DMS153 (cell line): ENCODE measurements around the gene CLASP2.

ENCODE experiments used
- DNase-seq: peaks from one replicate; lab custom pipeline; 2025; lab: John Stamatoyannopoulos, UW

The CLASP2 gene

GRCh38 chr3:33636125-33636850 lies 81.8 kb downstream of the CLASP2 start:
- peak; percentile 12 for DNase-seq

GRCh38 chr3:33634262-33634661 lies 83.8 kb downstream of the CLASP2 start:
- DNase-seq = no peak

- no peak for DNase-seq
Measured at GRCh38 chr3:33629219-33629618, 88.8 kb downstream of the CLASP2 start.

- no peak for DNase-seq
Measured at GRCh38 chr3:33624756-33625155, 93.3 kb downstream of the CLASP2 start.

GRCh38 chr3:33613041-33613440 lies 105.0 kb downstream of the CLASP2 start:
- DNase-seq = no peak

- DNase-seq = no peak
Measured at GRCh38 chr3:33612607-33613006, 105.4 kb downstream of the CLASP2 start.

- no peak for DNase-seq
Measured at GRCh38 chr3:33602829-33603228, 115.2 kb downstream of the CLASP2 start.

GRCh38 chr3:33597257-33597689 lies 120.8 kb downstream of the CLASP2 start:
- DNase-seq = no peak

GRCh38 chr3:33592999-33593398 lies 125.1 kb downstream of the CLASP2 start:
- DNase-seq = no peak

GRCh38 chr3:33590541-33590940 lies 127.5 kb downstream of the CLASP2 start:
- DNase-seq = no peak

GRCh38 chr3:33586402-33586801 lies 131.7 kb downstream of the CLASP2 start:
- DNase-seq = no peak

- no peak for DNase-seq
Measured at GRCh38 chr3:33582234-33582633, 135.8 kb downstream of the CLASP2 start.

- no peak for DNase-seq
Measured at GRCh38 chr3:33581666-33582065, 136.4 kb downstream of the CLASP2 start.

- DNase-seq = no peak
Measured at GRCh38 chr3:33579840-33580239, 138.2 kb downstream of the CLASP2 start.

- no peak for DNase-seq
Measured at GRCh38 chr3:33579178-33579510, 138.9 kb downstream of the CLASP2 start.

GRCh38 chr3:33578325-33579177 lies 139.5 kb downstream of the CLASP2 start:
- no peak for DNase-seq

- no peak for DNase-seq
Measured at GRCh38 chr3:33577588-33577987, 140.5 kb downstream of the CLASP2 start.

- DNase-seq = no peak
Measured at GRCh38 chr3:33577173-33577572, 140.9 kb downstream of the CLASP2 start.

- no peak for DNase-seq
Measured at GRCh38 chr3:33575311-33575710, 142.7 kb downstream of the CLASP2 start.

- no peak for DNase-seq
Measured at GRCh38 chr3:33557829-33558228, 160.2 kb downstream of the CLASP2 start.

GRCh38 chr3:33557279-33557678 lies 160.8 kb downstream of the CLASP2 start:
- DNase-seq = no peak

- DNase-seq = no peak
Measured at GRCh38 chr3:33547101-33547500, 171.0 kb downstream of the CLASP2 start.

GRCh38 chr3:33544126-33544525 lies 173.9 kb downstream of the CLASP2 start:
- no peak for DNase-seq
